Renal cortical epithelial cell (primary cell): ENCODE measurements around the gene ATN1. TPM values are rescaled to one million over a fixed set of nuclear protein-coding genes. Genes with fewer than 3 reads are reported as not detected.

Experiments used
- DNase-seq: peaks from one replicate; pipeline ENCODE4 v3.0.0-alpha.2; 2011; ENCODE audit warnings: low read depth
- total RNA-seq: library from RNA; depleted of rRNA; stranded (reverse); fragments of >200 nt; gene quantifications from 2 replicates; pipeline ENCODE4 v1.2.3, GENCODE V29; 2014

ATN1 gene
- total RNA-seq, 1 donor from 2014 or later: 29.4 TPM

DNA sequence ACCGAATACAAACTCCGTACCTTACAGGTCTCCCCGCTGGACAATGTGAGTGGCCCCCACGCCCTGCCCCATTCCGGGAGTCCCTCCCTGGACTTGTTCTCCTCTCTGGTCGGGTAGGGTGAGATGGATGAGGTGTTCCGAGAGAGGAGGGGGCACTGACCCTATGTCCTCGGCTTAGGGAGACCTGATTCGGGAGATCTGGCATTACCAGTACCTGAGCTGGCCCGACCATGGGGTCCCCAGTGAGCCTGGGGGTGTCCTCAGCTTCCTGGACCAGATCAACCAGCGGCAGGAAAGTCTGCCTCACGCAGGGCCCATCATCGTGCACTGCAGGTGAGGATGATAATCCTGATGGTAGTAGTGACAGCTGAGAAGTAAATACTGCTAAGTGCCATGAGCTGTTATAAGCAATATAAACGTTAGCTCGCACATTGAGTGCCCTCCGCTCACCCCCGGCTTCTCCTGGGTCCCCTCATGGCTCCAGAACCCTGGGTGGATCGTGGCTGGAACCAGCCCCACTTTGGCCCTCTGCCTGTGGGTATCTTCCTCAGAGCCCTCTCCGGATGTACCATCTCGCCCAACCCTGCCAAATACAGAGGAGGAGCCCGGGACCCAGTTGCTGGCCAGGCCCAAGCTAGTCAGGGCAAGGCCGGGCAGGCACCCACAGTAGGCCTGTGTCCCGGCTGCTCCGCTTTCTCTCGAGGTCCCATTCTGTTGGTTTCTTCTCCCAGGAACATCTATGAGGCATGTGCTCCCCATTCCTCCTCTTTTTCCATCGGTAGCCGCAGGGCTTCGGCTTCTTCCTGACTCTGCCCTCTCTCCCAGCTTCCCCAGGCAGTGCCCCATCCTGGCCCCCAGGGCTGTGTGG is 30.2 kb downstream of the ATN1 start:
- no peak for DNase-seq

DNA sequence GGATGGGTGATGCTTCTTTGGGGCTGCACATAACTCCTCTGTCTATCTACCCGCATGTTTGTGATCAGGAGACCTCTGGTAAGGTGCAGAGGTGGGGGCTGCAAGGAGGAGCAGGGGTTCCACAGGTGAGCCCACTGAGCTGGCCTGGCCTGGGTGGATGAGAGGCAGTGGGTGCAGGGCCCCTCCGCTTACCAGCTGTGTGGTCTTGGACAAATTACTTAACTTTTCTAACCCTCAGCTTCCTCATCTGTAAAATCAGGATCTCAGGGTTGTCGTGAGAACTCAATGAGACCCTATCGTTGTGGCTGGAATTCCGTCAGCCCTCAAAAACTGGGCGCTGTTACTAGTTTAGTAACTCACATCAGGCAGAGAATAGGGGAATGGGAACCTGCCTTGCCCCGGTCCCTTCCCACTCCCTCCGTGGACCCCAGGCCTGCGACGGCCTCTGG is 30.9 kb downstream of the ATN1 start:
- DNase-seq: no peak

DNA sequence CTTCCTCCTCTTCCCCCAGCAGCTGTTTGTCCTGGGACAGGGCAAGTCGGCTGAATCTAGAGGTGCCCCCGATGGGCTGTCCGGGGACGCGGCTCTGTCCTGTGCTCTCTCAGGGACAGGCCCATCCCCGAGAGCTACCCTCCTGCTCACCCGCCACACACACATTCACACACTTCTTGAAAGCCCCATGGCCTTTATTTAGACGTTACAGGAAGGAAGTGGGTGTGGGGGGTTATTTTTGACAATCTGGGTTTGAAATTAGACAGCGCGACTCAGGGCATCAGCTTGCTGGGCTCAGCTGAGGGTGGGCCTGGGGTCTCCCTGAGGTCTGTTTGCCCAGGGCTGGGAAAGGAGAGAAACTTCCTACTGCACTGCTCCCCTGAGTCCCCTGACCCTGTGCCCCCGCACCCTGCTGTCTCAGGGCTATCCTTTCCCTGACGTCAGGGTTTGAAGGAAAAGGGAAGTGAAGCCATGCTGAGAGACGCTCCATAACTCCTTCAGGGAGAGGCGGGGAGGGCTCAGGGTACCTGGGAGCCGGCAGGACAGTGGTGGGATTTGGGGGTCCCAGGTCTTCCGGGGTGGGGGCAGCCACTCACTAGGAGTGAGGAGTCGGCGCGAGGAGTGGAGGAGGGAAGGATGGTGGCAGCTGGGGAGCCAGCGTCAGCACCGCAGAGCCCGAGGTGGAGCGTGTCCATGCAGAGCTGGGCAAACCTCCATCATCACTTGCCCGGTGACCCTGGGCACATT is 31.5 kb downstream of the ATN1 start:
- DNase-seq: no peak

DNA sequence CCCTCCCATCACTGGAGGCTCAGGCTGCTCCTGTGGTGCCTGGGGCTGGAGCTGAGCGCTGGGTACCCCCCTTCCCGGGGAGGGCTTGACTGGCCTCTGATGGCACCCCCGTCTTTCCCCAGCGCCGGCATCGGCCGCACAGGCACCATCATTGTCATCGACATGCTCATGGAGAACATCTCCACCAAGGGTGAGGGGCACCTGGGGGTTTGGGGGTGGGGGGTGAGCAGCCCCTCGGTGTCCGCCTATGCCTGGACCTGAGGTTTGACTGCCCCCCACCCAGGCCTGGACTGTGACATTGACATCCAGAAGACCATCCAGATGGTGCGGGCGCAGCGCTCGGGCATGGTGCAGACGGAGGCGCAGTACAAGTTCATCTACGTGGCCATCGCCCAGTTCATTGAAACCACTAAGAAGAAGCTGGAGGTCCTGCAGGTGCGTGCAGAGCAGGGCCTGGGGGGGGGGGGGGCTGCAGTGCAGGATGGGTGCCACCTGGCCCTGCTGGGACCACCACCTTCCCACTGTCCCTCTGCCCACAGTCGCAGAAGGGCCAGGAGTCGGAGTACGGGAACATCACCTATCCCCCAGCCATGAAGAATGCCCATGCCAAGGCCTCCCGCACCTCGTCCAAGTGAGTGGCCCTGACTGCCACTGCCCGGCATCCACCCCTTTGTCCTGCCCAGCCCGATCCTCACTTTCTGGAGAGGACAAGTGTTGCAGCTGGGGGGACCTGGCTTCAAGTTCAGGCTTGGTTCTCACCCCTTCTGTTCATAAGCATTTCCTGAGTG is 32.2 kb downstream of the ATN1 start:
- DNase-seq: no peak

DNA sequence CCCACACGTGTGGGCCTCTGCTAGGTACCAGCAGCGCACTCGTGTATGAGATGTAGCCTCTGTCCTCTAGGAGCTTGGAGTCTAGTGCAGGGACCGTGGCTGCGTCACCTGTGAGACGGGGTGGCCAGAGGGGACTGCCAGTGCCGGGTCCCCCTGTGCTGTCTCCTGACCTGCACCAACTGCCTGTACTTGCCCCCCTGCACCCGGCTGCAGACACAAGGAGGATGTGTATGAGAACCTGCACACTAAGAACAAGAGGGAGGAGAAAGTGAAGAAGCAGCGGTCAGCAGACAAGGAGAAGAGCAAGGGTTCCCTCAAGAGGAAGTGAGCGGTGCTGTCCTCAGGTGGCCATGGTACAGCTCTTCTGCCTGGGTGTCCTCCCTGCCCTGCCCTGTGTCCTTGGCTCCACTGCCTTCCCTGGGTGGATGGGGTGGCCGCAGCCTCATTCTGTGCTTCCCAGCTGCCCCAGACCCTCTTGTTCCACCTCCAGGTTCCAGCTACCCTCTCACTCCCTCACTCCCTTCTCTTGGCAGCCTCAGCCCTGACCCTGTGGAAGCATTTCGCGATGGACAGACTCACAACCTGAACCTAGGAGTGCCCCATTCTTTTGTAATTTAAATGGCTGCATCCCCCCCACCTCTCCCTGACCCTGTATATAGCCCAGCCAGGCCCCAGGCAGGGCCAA is 33.0 kb downstream of the ATN1 start:
- DNase-seq: no peak

DNA sequence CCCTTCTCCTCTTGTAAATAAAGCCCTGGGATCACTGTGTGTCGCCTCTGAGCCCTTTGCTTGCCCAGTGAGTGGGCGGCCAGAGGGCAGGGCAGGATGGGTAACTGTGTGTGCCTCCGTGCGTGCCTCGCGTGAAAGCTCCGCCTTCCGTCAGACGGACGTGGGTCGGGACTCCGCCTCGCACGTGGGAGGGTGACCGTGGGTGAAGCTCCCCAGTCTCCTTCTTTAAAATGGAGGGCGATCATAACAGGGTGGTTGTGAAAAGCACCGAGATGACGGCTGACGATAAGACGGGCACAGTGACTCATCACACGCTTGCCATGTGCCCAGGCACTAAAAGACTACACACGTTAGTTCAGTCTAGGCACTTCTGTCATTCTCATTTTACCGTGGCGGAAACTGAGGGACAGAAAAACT is 33.5 kb downstream of the ATN1 start:
- no peak for DNase-seq

DNA sequence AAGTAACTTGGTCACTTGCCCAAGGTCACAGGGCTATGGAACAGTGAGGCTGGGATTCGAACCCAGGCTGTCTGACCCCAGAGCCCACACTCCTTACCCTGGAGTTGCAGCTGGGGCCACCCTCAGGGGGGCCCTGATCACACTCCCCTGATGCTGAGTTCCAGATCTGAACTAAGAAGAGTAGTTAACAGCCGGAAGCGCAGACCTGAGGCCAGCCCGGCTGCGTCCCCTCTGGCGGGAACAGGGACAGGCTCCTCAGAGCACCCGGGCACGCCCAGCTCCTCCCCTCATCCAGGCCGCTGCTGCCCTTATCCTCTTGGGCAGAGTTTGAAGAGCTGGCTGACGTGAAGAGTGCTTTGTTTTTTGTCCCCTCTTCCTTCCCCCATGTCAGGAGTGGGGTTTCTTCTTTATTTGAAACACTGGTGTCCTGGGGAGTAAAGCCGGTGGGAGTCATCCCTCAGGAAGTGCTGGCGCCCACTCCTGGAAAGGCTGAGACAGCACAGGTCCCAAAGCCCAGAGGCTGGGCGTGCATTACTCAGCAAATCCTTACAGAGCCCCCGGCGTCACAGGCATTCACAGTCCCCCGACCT is 34.0 kb downstream of the ATN1 start:
- DNase-seq: peak; percentile 46

DNA sequence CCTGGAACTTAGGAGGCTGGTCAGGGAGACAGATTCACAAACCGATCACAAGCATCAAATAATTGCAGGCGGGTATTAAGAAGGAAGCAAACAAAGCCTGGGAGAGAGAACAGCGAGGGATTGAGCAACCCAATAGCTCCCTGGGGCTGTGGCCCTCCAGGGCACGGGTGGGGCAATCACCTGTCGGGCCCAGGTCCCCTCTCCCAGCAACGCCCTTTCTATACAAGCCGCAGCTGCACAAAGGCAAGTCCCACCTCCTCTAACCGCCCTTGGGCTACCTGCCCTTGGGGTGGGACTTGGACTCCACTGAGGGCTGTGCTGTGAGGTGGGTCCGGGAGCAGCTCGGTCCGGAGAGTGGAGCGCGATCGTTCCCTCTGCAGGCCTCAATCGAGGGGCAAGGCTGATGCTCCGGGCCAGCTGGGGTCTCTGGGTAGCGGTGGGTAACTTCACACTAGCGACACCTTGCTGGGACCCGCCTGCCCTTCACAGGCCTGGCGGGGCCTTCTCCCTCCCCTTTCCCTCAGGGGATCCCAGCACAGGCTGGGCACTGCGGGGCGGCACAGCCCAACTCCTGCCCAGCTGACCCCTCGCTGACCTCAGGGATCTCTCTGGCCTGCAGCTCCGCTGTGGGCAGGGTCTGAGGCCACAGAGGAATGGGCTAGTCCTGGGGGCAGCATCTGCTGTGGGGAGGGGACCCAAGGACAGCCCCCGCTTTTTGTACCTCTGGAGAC is 34.7 kb downstream of the ATN1 start:
- DNase-seq: no peak

DNA sequence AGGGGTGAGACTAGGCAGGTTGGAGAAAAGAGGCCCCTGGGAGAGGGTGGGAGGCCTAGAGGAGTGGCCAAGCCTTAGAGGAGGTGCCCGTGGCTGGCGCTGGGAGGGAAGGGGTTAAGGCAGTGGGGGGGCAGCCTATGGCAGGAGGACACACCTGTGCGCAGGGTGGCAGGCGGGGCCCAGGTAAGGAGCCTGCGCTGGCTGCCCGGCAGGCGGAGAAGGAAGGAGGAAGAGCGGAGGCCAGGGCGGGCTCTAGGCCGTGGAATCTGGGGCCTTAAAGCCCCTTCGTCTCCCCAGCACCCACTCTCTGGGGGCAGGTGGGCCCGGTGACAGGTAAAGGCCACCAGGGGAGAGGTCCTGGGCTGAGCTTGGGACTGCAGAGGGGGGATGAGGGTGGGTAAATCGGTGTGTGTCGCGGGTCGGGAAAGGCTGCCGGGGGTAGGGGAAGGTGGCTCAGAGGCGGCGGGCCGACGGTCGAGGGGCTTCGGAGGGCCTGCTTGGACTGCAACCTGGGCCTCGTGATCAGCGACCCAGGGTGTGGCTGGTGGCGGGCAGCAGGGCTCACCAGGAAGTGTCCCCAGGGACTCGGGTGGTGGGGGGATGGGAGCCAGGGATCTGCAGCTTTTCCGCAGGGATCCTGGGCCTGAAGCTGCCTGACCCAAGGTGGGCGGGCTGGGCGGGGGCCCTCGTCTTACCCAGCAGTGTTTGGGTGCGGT is 35.4 kb downstream of the ATN1 start:
- no peak for DNase-seq

DNA sequence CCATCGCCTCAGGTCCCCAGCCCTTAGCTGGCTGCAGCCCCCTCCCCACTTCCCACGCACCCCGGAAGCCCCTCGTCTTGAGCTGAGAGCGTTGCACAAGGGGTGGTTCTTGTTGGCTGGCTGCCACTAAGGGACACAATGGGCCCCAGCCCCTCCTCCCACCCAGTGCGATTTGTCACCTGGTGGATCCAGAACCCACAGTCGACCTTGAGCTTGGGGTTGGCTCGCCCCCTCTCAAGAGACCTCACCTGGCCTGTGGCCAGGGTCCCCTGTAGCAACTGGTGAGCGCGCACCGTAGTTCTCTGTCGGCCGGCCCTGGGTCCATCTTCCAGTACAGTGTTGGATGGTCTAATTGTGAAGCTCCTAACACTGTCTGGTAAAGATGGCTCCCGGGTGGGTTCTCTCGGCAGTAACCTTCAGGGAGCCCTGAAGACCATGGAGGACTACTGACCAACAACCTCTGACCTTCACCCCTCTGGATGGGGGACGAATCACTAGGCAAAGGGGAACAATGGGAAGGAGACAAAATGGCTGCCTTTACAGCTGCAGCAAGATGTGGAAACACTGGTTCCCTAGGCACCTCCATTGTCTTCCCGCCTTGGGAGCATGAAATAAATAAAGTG is 36.1 kb downstream of the ATN1 start:
- DNase-seq: no peak

DNA sequence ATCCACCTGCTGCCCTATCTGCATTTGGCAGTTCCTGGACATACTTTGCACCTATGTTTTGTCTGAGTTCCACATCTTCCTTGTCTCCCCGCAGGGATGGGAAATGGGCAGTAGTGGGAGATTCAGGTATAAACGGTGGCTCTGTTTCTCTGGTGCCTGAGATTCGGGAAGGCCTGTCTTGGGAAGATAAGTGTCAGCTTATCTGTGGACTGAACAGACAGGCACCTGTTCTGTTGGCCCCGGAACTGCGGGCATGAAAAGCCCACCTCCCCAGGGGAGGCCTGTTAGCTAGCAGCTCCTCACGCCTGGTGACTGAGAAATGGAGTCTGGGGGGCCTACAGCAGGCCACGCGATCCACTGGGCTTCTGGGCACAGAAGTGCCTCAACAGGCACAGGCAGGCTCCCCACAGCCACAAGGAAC is 36.9 kb downstream of the ATN1 start:
- DNase-seq: no peak

DNA sequence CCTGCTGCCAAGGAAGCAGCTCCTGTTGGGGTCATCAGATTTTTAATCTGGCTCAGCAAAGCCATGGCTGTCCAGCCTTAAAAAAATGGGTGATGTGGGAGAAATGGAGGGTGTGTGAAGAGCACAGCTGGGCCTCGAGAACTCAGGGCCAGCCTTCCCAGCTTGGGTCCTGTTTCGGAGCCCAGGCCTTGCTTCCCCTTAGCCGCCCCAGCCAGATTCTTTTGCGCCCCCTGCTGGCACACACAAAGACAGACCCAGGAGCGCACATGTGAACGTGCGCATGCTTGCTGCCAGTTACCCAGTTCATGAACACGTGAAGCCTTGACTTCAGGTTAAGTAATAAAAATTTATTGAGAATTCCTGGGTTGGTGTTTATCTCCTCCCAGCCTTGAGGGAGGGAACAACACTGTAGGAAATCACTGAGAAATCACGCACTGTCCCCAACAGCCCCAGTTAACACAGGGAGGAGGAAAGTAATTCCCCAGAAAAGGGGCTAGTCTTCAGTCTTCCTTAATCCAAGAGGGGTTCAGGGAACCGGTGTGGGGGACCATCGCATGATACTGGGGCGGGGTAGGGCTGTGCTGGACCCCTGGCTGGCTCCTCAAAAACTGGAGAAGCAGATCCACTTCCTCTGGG is 37.4 kb downstream of the ATN1 start:
- peak; percentile 72 for DNase-seq

DNA sequence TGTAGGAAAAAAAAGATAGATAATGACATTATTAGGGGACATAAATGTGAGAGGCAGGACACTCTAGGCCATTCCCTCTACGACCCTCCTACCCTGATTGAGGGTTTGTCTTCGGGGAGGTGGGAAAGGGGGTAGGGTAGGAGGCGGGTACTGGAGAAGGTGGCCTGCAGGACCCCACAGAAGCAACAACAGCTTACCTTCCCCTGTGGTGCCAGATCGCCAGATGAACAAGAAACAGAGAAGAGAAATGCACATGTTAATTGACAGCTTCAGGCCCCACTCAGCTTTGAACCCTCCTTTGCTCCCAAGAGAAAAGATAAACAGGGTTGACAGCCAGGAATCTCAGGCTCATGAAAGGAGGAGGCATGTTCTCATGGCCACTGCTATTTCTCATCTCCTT is 38.0 kb downstream of the ATN1 start:
- DNase-seq: no peak

DNA sequence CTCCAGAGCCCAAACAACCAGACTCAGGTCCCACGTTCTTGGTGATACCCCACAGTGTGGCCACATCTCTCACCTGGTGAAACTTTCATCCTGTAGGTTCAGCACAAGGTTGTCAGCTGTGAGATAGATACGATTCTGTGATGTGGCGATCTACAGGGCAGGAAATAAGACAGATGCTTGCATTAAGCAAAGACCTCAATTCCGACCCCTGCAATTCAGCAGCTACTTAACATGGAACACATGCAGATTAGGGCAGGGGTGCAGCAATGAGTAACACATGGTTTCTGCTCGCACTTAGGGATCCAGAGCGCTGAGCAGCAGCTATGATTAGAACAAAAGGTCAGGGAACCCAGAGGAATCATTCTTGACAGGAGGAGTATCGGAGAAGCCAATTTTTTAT is 38.6 kb downstream of the ATN1 start:
- DNase-seq: no peak

DNA sequence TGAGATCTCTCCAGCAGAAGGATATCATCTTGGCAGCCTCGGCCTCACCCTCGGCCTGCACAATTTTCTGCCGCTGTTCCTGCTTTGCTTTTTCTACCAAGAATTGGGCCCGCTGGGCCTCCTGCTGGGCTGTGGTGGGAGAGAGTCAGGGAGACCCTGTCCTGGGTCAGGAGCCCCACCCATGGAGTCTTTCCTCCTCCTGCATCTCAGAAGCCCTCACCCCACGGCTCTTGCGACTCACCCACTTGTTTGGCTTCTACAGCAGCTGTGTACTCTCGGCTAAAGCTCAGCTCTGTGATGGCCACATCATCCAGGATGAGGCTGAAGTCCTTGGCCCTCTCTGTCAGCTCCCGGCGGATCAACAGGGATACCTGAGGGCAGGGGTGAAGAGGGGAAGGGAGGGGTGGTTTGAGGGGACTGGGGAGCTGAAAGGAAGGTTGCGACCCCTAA is 39.9 kb downstream of the ATN1 start:
- no peak for DNase-seq

DNA sequence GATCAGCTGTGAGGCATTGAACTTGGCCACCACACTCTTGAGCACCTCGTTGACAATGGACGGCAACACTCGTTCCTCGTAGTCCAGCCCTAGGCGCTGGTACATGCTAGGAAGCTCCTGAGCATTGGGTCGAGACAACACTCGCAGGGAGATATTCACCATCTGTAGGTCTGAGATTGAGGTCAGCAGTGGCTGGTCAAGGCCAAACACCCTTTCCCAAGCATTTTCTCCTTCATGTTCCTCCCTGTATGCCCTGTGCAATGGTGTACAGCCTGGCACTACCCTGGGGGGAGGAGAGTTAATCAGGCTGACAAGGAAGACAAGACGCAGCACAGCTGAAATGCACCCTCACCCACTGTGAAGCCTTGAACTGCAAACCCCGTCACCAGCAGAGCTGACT is 40.7 kb downstream of the ATN1 start:
- DNase-seq: no peak

DNA sequence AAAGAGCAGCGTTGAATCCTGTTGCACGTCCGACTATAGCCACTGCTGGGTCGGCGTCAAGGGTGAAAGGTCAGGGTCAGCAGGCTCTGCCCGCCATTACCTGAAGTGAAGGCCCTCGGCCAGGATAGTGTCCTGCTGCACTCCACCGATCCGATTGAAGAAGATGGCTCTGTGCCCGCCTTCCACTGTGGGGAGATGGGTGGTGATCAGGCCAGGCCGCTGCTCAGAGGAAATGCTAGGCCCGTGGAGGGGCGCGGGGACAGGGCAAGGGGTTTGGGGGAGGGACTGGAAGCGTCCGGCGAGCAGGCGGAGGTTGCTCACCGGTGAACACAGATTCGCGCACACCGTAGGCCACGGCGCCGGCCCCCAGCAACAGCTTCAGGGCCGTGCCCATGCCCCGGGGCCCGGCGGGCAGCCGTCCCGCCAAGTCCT is 42.4 kb downstream of the ATN1 start:
- DNase-seq: no peak

DNA sequence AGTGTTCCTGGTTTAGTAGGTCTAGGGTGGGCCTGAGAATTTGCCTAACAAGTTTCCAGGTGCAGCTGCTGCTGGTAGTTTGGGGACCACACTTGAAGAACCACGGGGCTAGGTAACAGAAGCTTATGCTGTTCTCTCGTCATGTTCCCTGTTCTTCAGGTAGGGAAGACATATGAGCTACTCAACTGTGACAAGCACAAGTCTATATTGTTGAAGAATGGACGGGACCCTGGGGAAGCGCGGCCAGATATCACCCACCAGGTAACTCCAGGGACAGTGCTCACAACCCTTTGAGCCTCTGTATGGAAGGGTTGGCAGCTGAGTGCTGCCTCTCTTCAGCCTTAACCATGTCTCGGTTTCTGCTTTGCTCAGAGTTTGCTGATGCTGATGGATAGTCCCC is 46.4 kb downstream of the ATN1 start:
- no peak for DNase-seq
